ENCODE measurements around the gene ZNF134. TPM values are rescaled to one million over a fixed set of nuclear protein-coding genes. Genes with fewer than 3 reads are reported as not detected.

The ZNF134 gene
- total RNA-seq, 4 donors from 2014 or later: 7.5 to 14.9 (median 10.4) TPM

- Histone ChIP-seq H3K36me3 (peaks cover 6 to 46% (median 11%) of the 10 kb centered on the region in 3 donors), H3K4me1 (peaks cover 12 to 22% (median 13%) of the 10 kb centered on the region in 3 donors), H3K27ac (no peak overlapping the region), H3K4me3 (no peak overlapping the region), H3K27me3 (no peaks in the 10 kb centered on the region), H3K9me3 (peaks cover 0 to 98% (median 63%) of the 10 kb centered on the region in 3 donors)
- DNase-seq: no peak
- TF ChIP-seq CTCF (IDR thresholded peaks at IDR 0.05) (no peak), POLR2A (IDR thresholded peaks at IDR 0.05) (no peak)
- intact Hi-C loops (cut with DNase I): no loop called here
- 70 to 88% methylated on average over 1 of the region's 1 CpG for WGBS, 2 donors
Observed at GRCh38 chr19:57587529-57587928, 26.5 kb upstream of the ZNF134 start.

GRCh38 chr19:57599377-57599760 is 14.7 kb upstream of the ZNF134 start:
- H3K9me3 ChIP-seq: peaks cover 0 to 40% (median 16%) of the 10 kb centered on the region in 3 donors
- H3K36me3 ChIP-seq: peaks cover 0 to 25% (median 4%) of the 10 kb centered on the region in 3 donors
- no peaks in the 10 kb centered on the region for H3K27me3 ChIP-seq
- TF ChIP-seq CTCF (IDR thresholded peaks at IDR 0.05) (no peak), POLR2A (IDR thresholded peaks at IDR 0.05) (no peak)
- intact Hi-C loops (cut with DNase I): no loop called here
- 54 to 59% methylated on average over 8 of the region's 8 CpGs for WGBS, 2 donors
- peaks cover 10 to 15% (median 11%) of the 10 kb centered on the region in 3 donors for H3K4me1 ChIP-seq
- H3K27ac ChIP-seq: peak overlapping the region in 3 of 4 donors; percentile 19 to 62 (median 61)
- DNase-seq: no peak
- H3K4me3 ChIP-seq: peak overlapping the region; percentile 81 to 95 (median 88)

- Histone ChIP-seq H3K27ac (peak within 1 kb of the TSS; percentile 19 to 62 (median 46)), H3K36me3 (peaks cover 3 to 30% (median 6%) of the 10 kb centered on the region in 3 donors), H3K9me3 (peaks cover 0 to 40% (median 21%) of the 10 kb centered on the region in 3 donors), H3K4me1 (peaks cover 10 to 15% (median 11%) of the 10 kb centered on the region in 3 donors), H3K4me3 (peak within 1 kb of the TSS; percentile 81 to 95 (median 88)), H3K27me3 (no peaks in the 10 kb centered on the region)
- 0% methylated on average over 7 to 15 of the region's 53 CpGs for WGBS, 2 donors
- intact Hi-C loops (cut with DNase I): no loop called here
- TF ChIP-seq CTCF (IDR thresholded peaks at IDR 0.05) (peak in 1 of 6 experiments; percentile 22), POLR2A (IDR thresholded peaks at IDR 0.05) (no peak)
- peak; percentile 66 for DNase-seq
Observed at GRCh38 chr19:57599761-57600383, 14.2 kb upstream of the ZNF134 start, which contains the start of gene ZNF530. TSS of gene ZNF530 (plus strand) at chr19:57599885. CDS start at chr19:57604346, 4,461 bp downstream.

GRCh38 chr19:57606931-57607330 is 7.1 kb upstream of the ZNF134 start:
- Histone ChIP-seq H3K27ac (no peak overlapping the region), H3K27me3 (no peaks in the 10 kb centered on the region)
- no peak for DNase-seq

More at GRCh38 chr19:57606931-57607330, 7.1 kb upstream of the ZNF134 start:
- peaks cover 0 to 91% (median 54%) of the 10 kb centered on the region in 3 donors for H3K9me3 ChIP-seq
- intact Hi-C loops (cut with DNase I): no loop called here
- TF ChIP-seq CTCF (IDR thresholded peaks at IDR 0.05) (no peak), POLR2A (IDR thresholded peaks at IDR 0.05) (no peak)
- 90 to 94% methylated on average over 4 to 5 of the region's 5 CpGs for WGBS, 2 donors
- H3K4me3 ChIP-seq: no peak overlapping the region
- H3K4me1 ChIP-seq: no peaks in the 10 kb centered on the region
- H3K36me3 ChIP-seq: peaks cover 3 to 67% (median 18%) of the 10 kb centered on the region in 3 donors
